Panc1 (cell line): ENCODE measurements around the gene NOS1.

Source experiments
- CTCF ChIP-seq: fragments of 450-650 bp; IDR thresholded peaks from 2 replicates; pipeline ENCODE4 v1.5.1; 2017; ENCODE audit warnings: mild to moderate bottlenecking
- POLR2AphosphoS5 ChIP-seq: IDR thresholded peaks from 2 replicates; pipeline ENCODE4 v1.6.1; 2012; ENCODE audit warnings: mild to moderate bottlenecking, low read depth, low read length, moderate library complexity
- REST ChIP-seq, 2 experiments: IDR thresholded peaks; 2 replicates each; pipeline ENCODE4 v1.6.1; 2011 to 2012; ENCODE audit warnings: low read depth in 2 of 2, control low read depth in 1 of 2, low read length in 1 of 2, mild to moderate bottlenecking in 1 of 2, moderate library complexity in 1 of 2; ENCODE audit not compliant: insufficient read depth in 1 of 2

- TF ChIP-seq CTCF (no peak), POLR2AphosphoS5 (no peak), REST (IDR thresholded peaks at IDR 0.05; ENCODE audit: insufficient read depth in 1 of 2, low read depth in 2 of 2, low read length in 1 of 2) (no peak)
These were observed 192.4 kb downstream of the NOS1 start for GRCh38 chr12:117168976-117169375.
